HUES64 (cell line): ENCODE results near the gene FBN3.
"Not testable (repeated sequence)": the region's sequence is repeated elsewhere in the genome, so short reads cannot be mapped to it uniquely, and the experiment has no call there.

ENCODE experiments used
- H3K27ac ChIP-seq: 2 replicates; pipeline ENCODE4 v1.7.0; 2013; ENCODE audit warnings: low read depth, low read length, inconsistent platforms
- H3K27me3 ChIP-seq: 2 replicates; pipeline ENCODE4 v1.6.1; 2013; ENCODE audit warnings: mild to moderate bottlenecking, low read length; ENCODE audit not compliant: insufficient read depth
- H3K36me3 ChIP-seq: 2 replicates; pipeline ENCODE4 v1.6.1; 2013; ENCODE audit warnings: mild to moderate bottlenecking, low read length; ENCODE audit not compliant: insufficient read depth
- H3K4me1 ChIP-seq: 2 replicates; pipeline ENCODE4 v1.6.1; 2013; ENCODE audit warnings: mild to moderate bottlenecking, low read length, moderate library complexity; ENCODE audit not compliant: insufficient read depth
- H3K4me3 ChIP-seq: 2 replicates; pipeline ENCODE4 v1.5.1; 2013; ENCODE audit warnings: mild to moderate bottlenecking, low read length, moderate library complexity
- H3K9ac ChIP-seq: 2 replicates; pipeline ENCODE4 v1.6.1; 2013; ENCODE audit warnings: mild to moderate bottlenecking, low read depth, low read length
- H3K9me3 ChIP-seq: 2 replicates; pipeline ENCODE4 v1.6.1; 2013; ENCODE audit warnings: low read depth, low read length; ENCODE audit not compliant: insufficient read depth
- WGBS: fragments of 150-250, 120-280 bp; methylation state at CpG from one replicate; pipeline ENCODE4 v1.1.7; 2013; ENCODE audit warnings: missing lambda C conversion rate; 5-methylcytosine and 5-hydroxymethylcytosine counted together

FBN3 gene

GRCh38 chr19:8163759-8164158, 14.4 kb upstream of the FBN3 start:
- WGBS: 34% methylated on average over 7 of the region's 7 CpGs
- Histone ChIP-seq H3K9ac (no peak overlapping the region), H3K27ac (peak overlapping the region; percentile 53; the same call in 1 of the 2 replicates), H3K4me1 (peaks cover 5% of the 10 kb centered on the region), H3K27me3 (no peaks in the 10 kb centered on the region), H3K36me3 (no peaks in the 10 kb centered on the region), H3K4me3 (no peak overlapping the region), H3K9me3 (no peaks in the 10 kb centered on the region)

DNA sequence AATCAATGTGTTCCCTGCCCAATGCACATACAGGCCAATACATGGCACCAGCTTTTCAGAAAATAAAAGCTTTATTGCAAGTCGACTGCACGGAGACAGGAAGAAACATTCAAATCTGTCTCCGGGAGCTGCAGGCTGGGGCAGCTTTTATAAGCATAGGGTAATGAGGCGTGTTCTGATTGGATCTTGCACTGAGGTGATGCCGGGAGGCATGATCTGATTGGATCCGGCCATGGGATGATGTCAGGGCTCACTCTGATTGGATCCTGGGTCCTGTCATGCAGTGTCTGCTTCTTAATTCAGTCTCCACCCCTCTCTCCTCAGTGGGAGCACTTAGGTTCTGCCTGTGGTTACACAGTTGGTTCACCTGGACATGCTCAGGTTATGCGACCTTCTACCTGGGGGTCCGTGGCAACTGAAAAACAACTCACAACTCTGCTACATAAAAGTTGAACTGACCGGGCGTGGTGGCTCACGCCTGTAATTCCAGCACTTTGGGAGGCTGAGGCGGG, 11.8 kb upstream of the FBN3 start:
- WGBS: 78% methylated on average over 12 of the region's 12 CpGs
- H3K27ac ChIP-seq: peak overlapping the region; percentile 58
- no peaks in the 10 kb centered on the region for H3K9me3 ChIP-seq
- H3K9ac ChIP-seq: no peak overlapping the region
- no peak overlapping the region for H3K4me3 ChIP-seq
- no peaks in the 10 kb centered on the region for H3K27me3 ChIP-seq
- H3K36me3 ChIP-seq: no peaks in the 10 kb centered on the region
- peaks cover 5% of the 10 kb centered on the region for H3K4me1 ChIP-seq

DNA sequence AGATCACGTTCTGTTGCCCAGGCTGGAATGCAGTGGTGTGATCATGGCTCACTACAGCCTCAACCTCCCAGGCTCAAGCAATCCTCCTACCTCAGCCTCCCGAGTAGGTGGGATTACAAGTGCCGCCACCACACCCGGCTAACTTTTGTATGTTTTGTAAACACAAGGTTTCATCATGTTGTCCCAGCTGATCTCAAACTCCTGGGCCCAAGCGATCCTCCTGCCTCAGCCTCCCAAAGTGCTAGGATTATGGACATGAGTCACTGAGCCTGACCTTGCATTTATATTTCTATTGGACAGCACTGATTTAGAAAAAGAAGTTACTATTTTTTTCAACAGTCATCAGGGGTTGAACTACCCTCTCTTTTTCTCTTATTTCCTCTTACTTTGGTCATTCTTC, 9.9 kb upstream of the FBN3 start:
- not testable (repeated sequence) for H3K27me3 ChIP-seq, H3K27ac ChIP-seq, H3K9ac ChIP-seq, H3K4me3 ChIP-seq, H3K4me1 ChIP-seq, H3K36me3 ChIP-seq, H3K9me3 ChIP-seq
- WGBS: 89% methylated on average over 5 of the region's 5 CpGs

DNA sequence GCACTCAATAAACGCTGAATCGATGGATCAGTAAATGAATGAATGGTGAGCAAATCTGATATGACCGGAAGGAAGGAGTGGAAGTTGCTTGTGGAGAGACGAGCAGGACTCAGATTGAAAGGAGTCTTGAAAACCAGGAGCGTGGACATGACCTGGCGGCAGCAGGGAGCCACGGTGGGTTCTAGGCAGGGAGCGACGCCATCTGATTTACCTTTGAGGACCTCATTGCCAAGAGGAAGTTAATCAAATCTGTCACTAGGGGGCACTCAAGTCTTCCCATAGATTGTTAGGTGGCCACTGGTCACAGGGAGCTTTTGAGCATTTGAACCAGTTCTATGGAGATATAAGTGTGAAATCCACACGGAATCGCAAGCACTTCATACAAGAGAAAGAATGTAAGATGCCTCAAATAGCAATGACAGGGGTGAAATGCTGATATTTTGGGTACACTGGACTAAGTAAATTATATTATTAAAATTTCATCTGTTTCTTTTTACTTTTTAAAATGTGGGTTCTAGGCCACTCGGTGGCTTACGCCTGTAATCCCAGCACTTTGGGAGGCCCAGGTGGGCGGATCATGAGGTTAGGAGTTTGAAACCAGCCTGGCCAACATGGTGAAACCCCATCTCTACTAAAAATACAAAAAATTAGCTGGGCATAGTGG, 9.2 kb upstream of the FBN3 start:
- peaks cover 1% of the 10 kb centered on the region for H3K4me1 ChIP-seq
- H3K27me3 ChIP-seq: no peaks in the 10 kb centered on the region
- H3K27ac ChIP-seq: no peak overlapping the region
- H3K9ac ChIP-seq: no peak overlapping the region
- 53% methylated on average over 11 of the region's 14 CpGs for WGBS
- no peak overlapping the region for H3K4me3 ChIP-seq
- H3K9me3 ChIP-seq: no peaks in the 10 kb centered on the region
- H3K36me3 ChIP-seq: no peaks in the 10 kb centered on the region

DNA sequence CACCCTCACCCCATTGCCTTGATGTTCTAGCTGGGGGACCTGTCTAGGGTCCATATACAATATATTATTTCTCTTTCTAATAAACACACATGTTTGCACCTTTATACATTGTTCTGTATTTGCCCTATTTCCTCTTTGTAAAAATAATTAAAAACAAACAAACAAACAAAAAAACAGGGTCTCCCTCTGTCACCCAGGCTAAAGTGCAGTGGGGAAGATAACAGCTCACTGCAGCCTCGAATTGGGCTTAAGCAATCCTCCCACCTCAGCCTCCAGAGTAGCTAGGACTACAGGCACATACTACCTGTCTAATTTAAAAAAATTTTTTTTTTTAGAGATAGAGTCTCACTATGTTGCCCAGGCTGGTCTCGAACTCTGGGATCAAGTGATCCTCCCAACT, 5.9 kb upstream of the FBN3 start:
- Histone ChIP-seq H3K4me1 (0 out of 2 replicates have a peak, but pooled peaks cover 3% of the 10 kb centered on the region), H3K4me3 (no peak overlapping the region)
- 95% methylated on average over 2 of the region's 2 CpGs for WGBS

GRCh38 chr19:8154014-8154413, 4.6 kb upstream of the FBN3 start:
- H3K9me3 ChIP-seq, H3K27me3 ChIP-seq, H3K36me3 ChIP-seq, H3K4me3 ChIP-seq, H3K9ac ChIP-seq, H3K27ac ChIP-seq, H3K4me1 ChIP-seq: not testable (repeated sequence)
- 52% methylated on average over 8 of the region's 10 CpGs for WGBS

More for the DNA sequence above, 5.9 kb upstream of the FBN3 start:
- Histone ChIP-seq H3K36me3 (no peaks in the 10 kb centered on the region), H3K9ac (no peak overlapping the region), H3K27me3 (no peaks in the 10 kb centered on the region), H3K27ac (no peak overlapping the region), H3K9me3 (no peaks in the 10 kb centered on the region)

DNA sequence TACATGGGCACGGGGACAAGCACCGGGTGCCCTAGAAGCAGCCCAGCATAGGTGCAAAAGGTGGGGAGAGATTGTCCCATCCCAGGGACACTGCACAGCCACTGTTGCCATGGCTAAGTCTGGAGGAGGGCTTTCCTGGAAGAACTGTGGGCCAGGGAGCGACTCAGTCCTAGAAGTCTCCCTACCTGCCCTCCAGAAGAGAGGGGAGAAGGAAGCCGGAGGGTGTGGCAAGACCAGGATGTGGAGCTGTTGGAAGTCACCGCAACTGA, 2.3 kb upstream of the FBN3 start:
- Histone ChIP-seq H3K9me3 (no peaks in the 10 kb centered on the region), H3K4me1 (peaks cover 14% of the 10 kb centered on the region), H3K4me3 (no peak overlapping the region), H3K9ac (no peak overlapping the region), H3K36me3 (no peaks in the 10 kb centered on the region), H3K27ac (no peak overlapping the region), H3K27me3 (no peaks in the 10 kb centered on the region)
- 69% methylated on average over 5 of the region's 5 CpGs for WGBS

DNA sequence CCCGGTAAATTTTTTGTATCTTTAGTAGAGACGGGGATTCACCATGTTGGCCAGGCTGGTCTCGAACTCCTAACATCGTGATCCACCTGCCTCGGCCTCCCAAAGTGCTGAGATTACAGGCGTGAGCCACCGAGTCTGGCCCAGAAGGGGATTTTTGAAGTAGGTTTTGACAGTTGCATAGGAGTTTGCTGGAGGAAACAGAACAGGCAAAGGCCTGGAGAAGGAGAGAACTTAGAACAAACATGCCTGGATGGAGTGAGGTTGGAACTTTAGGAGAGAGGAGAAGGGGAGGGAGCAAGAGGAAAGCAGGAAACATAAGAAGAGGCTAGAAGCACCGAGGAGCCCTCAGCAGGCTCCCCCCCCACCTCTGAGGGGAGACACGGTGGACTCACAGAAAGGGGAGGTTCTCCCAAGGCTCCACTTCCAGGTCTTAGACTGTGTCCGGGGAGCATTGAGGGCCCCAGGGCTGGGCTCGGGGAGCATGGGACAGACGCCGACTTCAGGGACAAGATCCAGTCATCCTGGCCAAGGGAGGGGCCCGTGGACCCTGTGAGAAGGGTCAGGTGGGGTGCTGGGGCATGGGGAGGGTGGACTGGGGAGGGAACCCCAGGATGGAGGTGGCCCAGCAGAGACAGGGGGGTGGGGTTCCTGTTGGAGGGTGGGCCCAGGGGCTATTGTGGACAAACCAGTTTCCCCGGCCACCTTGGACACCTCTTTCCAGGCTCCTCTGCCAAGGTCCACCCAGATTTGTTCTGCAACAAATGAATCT, 1.8 kb upstream of the FBN3 start:
- no peak overlapping the region for H3K4me3 ChIP-seq
- 89% methylated on average over 15 of the region's 15 CpGs for WGBS
- no peaks in the 10 kb centered on the region for H3K27me3 ChIP-seq
- H3K9me3 ChIP-seq: no peaks in the 10 kb centered on the region
- H3K4me1 ChIP-seq: peaks cover 14% of the 10 kb centered on the region
- no peak overlapping the region for H3K9ac ChIP-seq
- no peaks in the 10 kb centered on the region for H3K36me3 ChIP-seq
- no peak overlapping the region for H3K27ac ChIP-seq

- Histone ChIP-seq H3K27me3 (no peaks in the 10 kb centered on the region), H3K9me3 (no peaks in the 10 kb centered on the region), H3K9ac (peak overlapping the region; percentile 66), H3K4me1 (peaks cover 14% of the 10 kb centered on the region), H3K27ac (no peak overlapping the region; the same call in 1 of the 2 replicates), H3K36me3 (no peaks in the 10 kb centered on the region), H3K4me3 (peak overlapping the region; percentile 83)
- 85% methylated on average over 6 of the region's 6 CpGs for WGBS
These were observed 930 bp upstream of the FBN3 start for GRCh38 chr19:8150178-8150865.

- H3K27ac ChIP-seq: peak overlapping the region; percentile 97
- no peaks in the 10 kb centered on the region for H3K9me3 ChIP-seq
- H3K36me3 ChIP-seq: 0 out of 2 replicates have a peak, but pooled peaks cover 5% of the 10 kb centered on the region
- peaks cover 14% of the 10 kb centered on the region for H3K4me1 ChIP-seq
- H3K27me3 ChIP-seq: no peaks in the 10 kb centered on the region
- H3K9ac ChIP-seq: peak overlapping the region; percentile 95
- H3K4me3 ChIP-seq: peak overlapping the region; percentile 83
- 4% methylated on average over 40 of the region's 50 CpGs for WGBS
These were observed 757 bp downstream of the FBN3 start for GRCh38 chr19:8148410-8149260.
